HL-60 (cell line): Measurements from ENCODE around the gene BIRC7.

ENCODE experiments used
- GABPA ChIP-seq: IDR thresholded peaks from 2 replicates; pipeline ENCODE4 v1.6.1; 2012; ENCODE audit warnings: low read depth
- POLR2AphosphoS5 ChIP-seq: IDR thresholded peaks from 2 replicates; pipeline ENCODE4 v1.6.1; 2012; ENCODE audit warnings: low read depth
- SPI1 ChIP-seq: IDR thresholded peaks from 2 replicates; pipeline ENCODE4 v1.6.1; 2012; ENCODE audit warnings: low read depth, mild to moderate bottlenecking, borderline replicate concordance
- TF ChIP-seq, protein P1 (sequence below): IDR thresholded peaks from one replicate; pipeline ENCODE4 v1.5.1; 2011; ENCODE audit warnings: low read length, control low read depth, inconsistent platforms; ENCODE audit not compliant: insufficient read depth

GRCh38 chr20:63238031-63238430, 2.3 kb downstream of the BIRC7 start:
- TF ChIP-seq, protein P1, sequence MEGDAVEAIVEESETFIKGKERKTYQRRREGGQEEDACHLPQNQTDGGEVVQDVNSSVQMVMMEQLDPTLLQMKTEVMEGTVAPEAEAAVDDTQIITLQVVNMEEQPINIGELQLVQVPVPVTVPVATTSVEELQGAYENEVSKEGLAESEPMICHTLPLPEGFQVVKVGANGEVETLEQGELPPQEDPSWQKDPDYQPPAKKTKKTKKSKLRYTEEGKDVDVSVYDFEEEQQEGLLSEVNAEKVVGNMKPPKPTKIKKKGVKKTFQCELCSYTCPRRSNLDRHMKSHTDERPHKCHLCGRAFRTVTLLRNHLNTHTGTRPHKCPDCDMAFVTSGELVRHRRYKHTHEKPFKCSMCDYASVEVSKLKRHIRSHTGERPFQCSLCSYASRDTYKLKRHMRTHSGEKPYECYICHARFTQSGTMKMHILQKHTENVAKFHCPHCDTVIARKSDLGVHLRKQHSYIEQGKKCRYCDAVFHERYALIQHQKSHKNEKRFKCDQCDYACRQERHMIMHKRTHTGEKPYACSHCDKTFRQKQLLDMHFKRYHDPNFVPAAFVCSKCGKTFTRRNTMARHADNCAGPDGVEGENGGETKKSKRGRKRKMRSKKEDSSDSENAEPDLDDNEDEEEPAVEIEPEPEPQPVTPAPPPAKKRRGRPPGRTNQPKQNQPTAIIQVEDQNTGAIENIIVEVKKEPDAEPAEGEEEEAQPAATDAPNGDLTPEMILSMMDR: no peak
- TF ChIP-seq POLR2AphosphoS5 (no peak), GABPA (no peak), SPI1 (no peak)
